Gastroesophageal sphincter (tissue), 3 donors: ENCODE measurements around the gene HOXA10.

Experiments used
- POLR2A ChIP-seq, 2 donors: fragments of 450-650 bp; IDR thresholded peaks; one replicate each; pipeline ENCODE4 v1.6.1; 2017; ENCODE audit warnings: antibody characterized with exemption in 2 of 2, mild to moderate bottlenecking in 2 of 2, moderate library complexity in 1 of 2
- TF ChIP-seq, protein P1 (sequence below), 4 experiments: fragments of 200-600 bp in 2 of 4; fragments of 450-650 bp in 2 of 4; sonication (generic) in 1 of 4; IDR thresholded peaks; one replicate each; pipeline ENCODE4 v1.5.1; 2017 to 2019; ENCODE audit warnings: antibody characterized with exemption in 4 of 4, mild to moderate bottlenecking in 2 of 4, moderate library complexity in 2 of 4

DNA sequence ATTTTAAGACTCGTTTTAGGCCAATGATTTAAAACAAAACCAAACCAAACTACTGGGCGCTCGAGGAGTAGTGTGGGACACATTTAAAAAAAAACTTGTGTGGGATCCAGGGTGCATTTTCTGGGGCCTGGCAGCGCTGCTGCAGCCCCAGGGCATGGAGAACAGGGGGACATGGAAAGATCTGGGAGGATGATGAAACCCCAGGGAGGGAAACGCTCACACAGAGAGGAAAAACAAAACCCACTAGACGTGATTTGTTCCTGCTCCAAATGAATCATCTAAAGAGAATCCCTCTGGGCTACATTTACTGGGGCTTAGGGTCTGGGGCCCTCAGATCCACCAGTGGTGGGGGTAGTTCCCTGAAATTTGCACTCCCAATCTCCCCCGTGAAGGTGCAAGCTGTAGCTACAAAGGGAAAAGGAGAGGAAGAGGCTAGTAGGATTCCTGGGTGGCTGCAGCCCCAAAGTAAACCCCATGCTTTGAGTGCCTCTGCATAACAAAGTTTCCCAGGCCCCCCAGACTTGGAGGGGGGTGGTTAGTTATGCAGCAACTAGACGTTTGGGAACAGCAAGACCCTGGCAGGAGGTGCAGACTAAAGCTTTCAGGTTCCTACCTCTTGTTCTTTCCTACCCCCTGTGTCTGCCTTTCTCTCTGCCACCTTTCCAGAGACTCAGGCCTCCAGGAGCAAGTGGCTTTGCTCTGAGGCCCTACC is 40.3 kb upstream of the HOXA10 start:
- TF ChIP-seq, protein P1, sequence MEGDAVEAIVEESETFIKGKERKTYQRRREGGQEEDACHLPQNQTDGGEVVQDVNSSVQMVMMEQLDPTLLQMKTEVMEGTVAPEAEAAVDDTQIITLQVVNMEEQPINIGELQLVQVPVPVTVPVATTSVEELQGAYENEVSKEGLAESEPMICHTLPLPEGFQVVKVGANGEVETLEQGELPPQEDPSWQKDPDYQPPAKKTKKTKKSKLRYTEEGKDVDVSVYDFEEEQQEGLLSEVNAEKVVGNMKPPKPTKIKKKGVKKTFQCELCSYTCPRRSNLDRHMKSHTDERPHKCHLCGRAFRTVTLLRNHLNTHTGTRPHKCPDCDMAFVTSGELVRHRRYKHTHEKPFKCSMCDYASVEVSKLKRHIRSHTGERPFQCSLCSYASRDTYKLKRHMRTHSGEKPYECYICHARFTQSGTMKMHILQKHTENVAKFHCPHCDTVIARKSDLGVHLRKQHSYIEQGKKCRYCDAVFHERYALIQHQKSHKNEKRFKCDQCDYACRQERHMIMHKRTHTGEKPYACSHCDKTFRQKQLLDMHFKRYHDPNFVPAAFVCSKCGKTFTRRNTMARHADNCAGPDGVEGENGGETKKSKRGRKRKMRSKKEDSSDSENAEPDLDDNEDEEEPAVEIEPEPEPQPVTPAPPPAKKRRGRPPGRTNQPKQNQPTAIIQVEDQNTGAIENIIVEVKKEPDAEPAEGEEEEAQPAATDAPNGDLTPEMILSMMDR (IDR thresholded peaks at IDR 0.05), result no peak
- TF ChIP-seq POLR2A (IDR thresholded peaks at IDR 0.05), result no peak
